HG03439 (cell line): Measurements from ENCODE around the gene TAF11L2.
"Not testable (repeated sequence)": the region's sequence is repeated elsewhere in the genome, so short reads cannot be mapped to it uniquely, and the experiment has no call there.

Experiments
- ATAC-seq: cut with Tn5 transposase; IDR thresholded peaks from one replicate; pipeline ENCODE4 v1.9.1; 2021; ENCODE audit warnings: mild to moderate bottlenecking, moderate library complexity; ENCODE audit not compliant: unreplicated experiment

Gene TAF11L2

DNA sequence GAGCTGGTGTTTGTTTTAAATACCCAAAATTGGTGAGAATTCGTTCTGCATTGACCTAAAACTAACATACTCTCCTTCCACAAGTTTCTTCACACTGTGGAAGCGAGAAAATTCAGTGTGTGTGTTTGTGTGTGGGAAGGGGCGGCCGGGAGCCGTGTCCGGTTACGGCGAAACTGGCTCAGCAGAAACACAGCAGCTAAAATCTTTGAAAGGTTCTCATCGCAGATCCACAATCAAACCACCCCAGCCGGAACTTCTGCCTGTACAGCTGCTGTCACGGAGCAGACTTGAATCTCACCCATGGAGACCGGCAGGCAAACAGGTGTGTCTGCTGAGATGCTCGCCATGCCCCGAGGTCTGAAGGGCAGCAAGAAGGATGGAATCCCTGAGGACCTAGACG is 26.9 kb downstream of the TAF11L2 start, which contains the start of gene TAF11L5:
TSS of gene TAF11L5 (plus strand) at position 301 of the 400 bp plus-strand sequence.
- ATAC-seq, result not testable (repeated sequence)

DNA sequence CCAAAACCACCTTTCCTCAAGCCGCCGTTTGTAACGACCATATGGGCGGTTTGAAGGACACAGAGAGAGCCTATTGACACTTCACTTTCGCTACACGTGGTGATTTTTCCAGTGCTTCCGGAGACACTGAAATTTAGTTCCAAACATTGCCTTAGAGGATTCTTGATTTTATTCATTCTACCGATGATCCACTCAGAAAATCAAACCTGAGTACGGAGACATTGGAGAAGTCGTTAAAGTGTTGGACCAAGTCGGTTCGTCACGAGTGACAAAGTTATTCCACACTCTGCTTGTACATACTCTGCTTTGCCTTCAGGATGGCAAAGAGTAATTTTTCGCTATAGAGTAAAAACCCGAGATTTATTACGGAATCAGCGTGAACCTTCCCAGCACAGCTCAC is 28.5 kb downstream of the TAF11L2 start:
- ATAC-seq, result not testable (repeated sequence)

DNA sequence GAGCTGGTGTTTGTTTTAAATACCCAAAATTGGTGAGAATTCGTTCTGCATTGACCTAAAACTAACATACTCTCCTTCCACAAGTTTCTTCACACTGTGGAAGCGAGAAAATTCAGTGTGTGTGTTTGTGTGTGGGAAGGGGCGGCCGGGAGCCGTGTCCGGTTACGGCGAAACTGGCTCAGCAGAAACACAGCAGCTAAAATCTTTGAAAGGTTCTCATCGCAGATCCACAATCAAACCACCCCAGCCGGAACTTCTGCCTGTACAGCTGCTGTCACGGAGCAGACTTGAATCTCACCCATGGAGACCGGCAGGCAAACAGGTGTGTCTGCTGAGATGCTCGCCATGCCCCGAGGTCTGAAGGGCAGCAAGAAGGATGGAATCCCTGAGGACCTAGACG is 30.3 kb downstream of the TAF11L2 start, which contains the start of gene TAF11L6:
TSS of gene TAF11L6 (plus strand) at position 301 of the 400 bp plus-strand sequence.
- not testable (repeated sequence) for ATAC-seq
